GM23248 (cell line): ENCODE data around the gene OIP5. TPM values are rescaled to one million over a fixed set of nuclear protein-coding genes. Genes with fewer than 3 reads are reported as not detected.
"Not testable (repeated sequence)": the region's sequence is repeated elsewhere in the genome, so short reads cannot be mapped to it uniquely, and the experiment has no call there.

Experiments used
- DNase-seq: peaks from one replicate; pipeline ENCODE4 v3.0.0-alpha.2; 2015
- H2AFZ ChIP-seq: fragments of 200-600 bp; sonication (generic); 2 replicates; pipeline ENCODE4 v1.6.1; 2016; ENCODE audit warnings: antibody characterized with exemption
- H3F3A ChIP-seq: fragments of 200-600 bp; sonication (generic); 2 replicates; pipeline ENCODE4 v1.6.1; 2016; ENCODE audit warnings: mild to moderate bottlenecking, antibody characterized with exemption, mixed run types; ENCODE audit not compliant: insufficient read depth
- H3K27ac ChIP-seq: fragments of 200-600 bp; sonication (generic); 2 replicates; pipeline ENCODE4 v1.5.1; 2016; ENCODE audit warnings: mild to moderate bottlenecking
- H3K27me3 ChIP-seq: fragments of 200-600 bp; sonication (generic); replicated peaks from 2 replicates; pipeline ENCODE4 v1.6.1; 2016; ENCODE audit warnings: mild to moderate bottlenecking; ENCODE audit not compliant: insufficient read depth
- H3K36me3 ChIP-seq: fragments of 200-600 bp; sonication (generic); 2 replicates; pipeline ENCODE4 v1.6.1; 2016; ENCODE audit warnings: low read depth, mild to moderate bottlenecking
- H3K4me1 ChIP-seq: fragments of 200-600 bp; sonication (generic); 2 replicates; pipeline ENCODE4 v1.6.1; 2016; ENCODE audit warnings: mild to moderate bottlenecking; ENCODE audit not compliant: insufficient read depth
- H3K4me2 ChIP-seq: fragments of 200-600 bp; sonication (generic); one replicate; pipeline ENCODE4 v1.6.1; 2016; ENCODE audit warnings: mild to moderate bottlenecking; ENCODE audit not compliant: unreplicated experiment
- H3K4me3 ChIP-seq: fragments of 200-600 bp; sonication (generic); 2 replicates; pipeline ENCODE4 v1.5.1; 2016; ENCODE audit warnings: mild to moderate bottlenecking
- H3K79me2 ChIP-seq: fragments of 200-600 bp; sonication (generic); 2 replicates; pipeline ENCODE4 v1.6.1; 2016; ENCODE audit warnings: mild to moderate bottlenecking; ENCODE audit not compliant: insufficient read depth
- H3K9ac ChIP-seq: fragments of 200-600 bp; sonication (generic); 2 replicates; pipeline ENCODE4 v1.6.1; 2016; ENCODE audit warnings: mild to moderate bottlenecking
- H3K9me2 ChIP-seq: fragments of 200-600 bp; sonication (generic); 2 replicates; pipeline ENCODE4 v1.6.1; 2016; ENCODE audit warnings: mixed run types, mild to moderate bottlenecking, moderate library complexity; ENCODE audit not compliant: insufficient read depth
- H3K9me3 ChIP-seq: fragments of 200-600 bp; sonication (generic); one replicate; pipeline ENCODE4 v1.6.1; 2017; ENCODE audit warnings: low read depth
- H4K20me1 ChIP-seq: fragments of 200-600 bp; sonication (generic); 2 replicates; pipeline ENCODE4 v1.6.0; 2016; ENCODE audit not compliant: insufficient read depth
- EZH2 ChIP-seq: fragments of 200-600 bp; sonication (generic); IDR thresholded peaks from 2 replicates; pipeline ENCODE4 v1.6.1; 2018; ENCODE audit warnings: antibody characterized with exemption, mild to moderate bottlenecking; ENCODE audit not compliant: insufficient read depth, poor library complexity, severe bottlenecking
- EZH2phosphoT487 ChIP-seq: fragments of 200-600 bp; sonication (generic); IDR thresholded peaks from 2 replicates; pipeline ENCODE4 v1.6.1; 2018; ENCODE audit warnings: antibody characterized with exemption, moderate library complexity, mild to moderate bottlenecking, low read depth; ENCODE audit not compliant: insufficient read depth
- WGBS, 2 experiments: methylation state at CpG; one replicate each; pipeline ENCODE4 v1.1.6; 2015 to 2017; ENCODE audit warnings: low lambda C conversion rate in 2 of 2, low coverage in 1 of 2; ENCODE audit errors: missing lambda C conversion rate in 2 of 2; 5-methylcytosine and 5-hydroxymethylcytosine counted together
- in situ Hi-C: fragments of 300-500 bp; cut with MboI; formaldehyde crosslinking; loops from 2 replicates; pipeline ENCODE4 v1.15.0; 2020
- polyA plus RNA-seq: library from polyadenylated mRNA; unstranded; fragments of >200 nt; fragmentation: Nextera tagmentation; extraction: Ambion mirVana; gene quantifications from 2 replicates; pipeline ENCODE4 v1.2.1, GENCODE V29; 2016
- total RNA-seq: library from RNA; depleted of rRNA; stranded (reverse); fragments of >200 nt; shearing (Covaris generic); gene quantifications from 2 replicates; pipeline ENCODE4 v1.2.3, GENCODE V29; 2014

OIP5 gene
- total and polyA plus RNA-seq, 2 experiments from 2014 or later, result 7.3 to 7.8 TPM

- no peak overlapping the region for H3K4me2 ChIP-seq
- no peak overlapping the region for H3K4me3 ChIP-seq
- no peak for DNase-seq
- no peaks in the 10 kb centered on the region for H3K27me3 ChIP-seq
- WGBS, 2 experiments, result 97 to 100% methylated on average over 2 of the region's 2 CpGs
- no peak overlapping the region for H3K27ac ChIP-seq
- no peaks in the 10 kb centered on the region for H3K79me2 ChIP-seq
- TF ChIP-seq EZH2 (no peak), EZH2phosphoT487 (no peak)
- H3K9me3 ChIP-seq, result no peaks in the 10 kb centered on the region
- in situ Hi-C loops, result no loop called here
- H2AFZ ChIP-seq, result no peak overlapping the region
- no peaks in the 10 kb centered on the region for H3K9me2 ChIP-seq
- no peak overlapping the region for H3K9ac ChIP-seq
- H3K4me1 ChIP-seq, result no peaks in the 10 kb centered on the region
- H3K36me3 ChIP-seq, result peaks cover 3% of the 10 kb centered on the region; the same call in 1 of the 2 replicates
- H3F3A ChIP-seq, result 0 out of 2 replicates have a peak, but pooled peaks cover 6% of the 10 kb centered on the region
- no peaks in the 10 kb centered on the region for H4K20me1 ChIP-seq
These were observed 23.0 kb downstream of the OIP5 start for GRCh38 chr15:41309226-41309905.

- H3K27me3 ChIP-seq, result no peaks in the 10 kb centered on the region
- TF ChIP-seq EZH2 (no peak), EZH2phosphoT487 (no peak)
- H3K36me3 ChIP-seq, result no peaks in the 10 kb centered on the region
- no peak overlapping the region for H3K27ac ChIP-seq
- in situ Hi-C loops, result no loop called here
- no peaks in the 10 kb centered on the region for H3K9me3 ChIP-seq
- H3K9me2 ChIP-seq, result no peaks in the 10 kb centered on the region
- no peaks in the 10 kb centered on the region for H4K20me1 ChIP-seq
- no peak overlapping the region for H2AFZ ChIP-seq
- H3K9ac ChIP-seq, result no peak overlapping the region
- DNase-seq, result no peak
- no peak overlapping the region for H3K4me2 ChIP-seq
- H3K4me3 ChIP-seq, result no peak overlapping the region
- 0 out of 2 replicates have a peak, but pooled peaks cover 6% of the 10 kb centered on the region for H3F3A ChIP-seq
- H3K79me2 ChIP-seq, result no peaks in the 10 kb centered on the region
- WGBS, 2 experiments, result 93 to 97% methylated on average over 3 to 5 of the region's 5 CpGs
- H3K4me1 ChIP-seq, result no peaks in the 10 kb centered on the region
These were observed 24.7 kb downstream of the OIP5 start for GRCh38 chr15:41307679-41308078.

- Histone ChIP-seq H3F3A (0 out of 2 replicates have a peak, but pooled peaks cover 6% of the 10 kb centered on the region), H3K79me2 (no peaks in the 10 kb centered on the region), H3K4me3 (no peak overlapping the region), H3K36me3 (peaks cover 3% of the 10 kb centered on the region; the same call in 1 of the 2 replicates), H4K20me1 (no peaks in the 10 kb centered on the region), H3K27me3 (no peaks in the 10 kb centered on the region), H3K4me2 (no peak overlapping the region), H3K4me1 (no peaks in the 10 kb centered on the region), H3K27ac (no peak overlapping the region), H2AFZ (no peak overlapping the region), H3K9me3 (no peaks in the 10 kb centered on the region), H3K9me2 (no peaks in the 10 kb centered on the region), H3K9ac (no peak overlapping the region)
- DNase-seq, result no peak
- in situ Hi-C loops, result no loop called here
- no peak for TF ChIP-seq EZH2
- TF ChIP-seq EZH2phosphoT487, result no peak
- WGBS, 2 experiments, result 97% methylated on average over 3 of the region's 3 CpGs
These were observed 28.1 kb downstream of the OIP5 start for GRCh38 chr15:41304149-41304770.

GRCh38 chr15:41301587-41301986 lies 30.8 kb downstream of the OIP5 start:
- TF ChIP-seq EZH2phosphoT487 (no peak), EZH2 (no peak)
- 100% methylated on average over 1 of the region's 1 CpG for WGBS, 2 experiments

GRCh38 chr15:41301139-41301538 lies 31.3 kb downstream of the OIP5 start:
- H3K27me3 ChIP-seq, H3K4me1 ChIP-seq, H3K4me2 ChIP-seq, H3K9me2 ChIP-seq, H3K9ac ChIP-seq, in situ Hi-C loops, H3F3A ChIP-seq, H3K27ac ChIP-seq, H3K4me3 ChIP-seq, H3K79me2 ChIP-seq, H4K20me1 ChIP-seq, DNase-seq, H2AFZ ChIP-seq, H3K9me3 ChIP-seq: not testable (repeated sequence)
- 95 to 96% methylated on average over 2 of the region's 2 CpGs for WGBS, 2 experiments
- peaks cover 21% of the 10 kb centered on the region for H3K36me3 ChIP-seq

More at GRCh38 chr15:41301587-41301986, 30.8 kb downstream of the OIP5 start:
- H3K9me2 ChIP-seq, result no peaks in the 10 kb centered on the region
- H3K4me2 ChIP-seq, result no peak overlapping the region
- H2AFZ ChIP-seq, result no peak overlapping the region
- no peak overlapping the region for H3K9ac ChIP-seq
- no peaks in the 10 kb centered on the region for H3K4me1 ChIP-seq
- no peaks in the 10 kb centered on the region for H3K9me3 ChIP-seq
- in situ Hi-C loops, result no loop called here
- H3K36me3 ChIP-seq, result peaks cover 21% of the 10 kb centered on the region
- H3K27ac ChIP-seq, result no peak overlapping the region
- no peaks in the 10 kb centered on the region for H4K20me1 ChIP-seq
- H3K27me3 ChIP-seq, result no peaks in the 10 kb centered on the region
- H3F3A ChIP-seq, result 0 out of 2 replicates have a peak, but pooled peaks cover 6% of the 10 kb centered on the region
- no peak for DNase-seq
- no peak overlapping the region for H3K4me3 ChIP-seq
- no peaks in the 10 kb centered on the region for H3K79me2 ChIP-seq
